GM19239 (cell line): Measurements from ENCODE around the gene C5.
"Not testable (repeated sequence)": the region's sequence is repeated elsewhere in the genome, so short reads cannot be mapped to it uniquely, and the experiment has no call there.

Experiments used
- DNase-seq: peaks from one replicate; pipeline ENCODE4 v3.0.0; 2011; ENCODE audit warnings: low spot score; ENCODE audit not compliant: insufficient read length
- FAIRE-seq: peaks from 2 replicates; lab custom pipeline; 2011; peaks lifted over from hg19 to GRCh38; lab: Jason Lieb, UNC

The C5 gene

DNA sequence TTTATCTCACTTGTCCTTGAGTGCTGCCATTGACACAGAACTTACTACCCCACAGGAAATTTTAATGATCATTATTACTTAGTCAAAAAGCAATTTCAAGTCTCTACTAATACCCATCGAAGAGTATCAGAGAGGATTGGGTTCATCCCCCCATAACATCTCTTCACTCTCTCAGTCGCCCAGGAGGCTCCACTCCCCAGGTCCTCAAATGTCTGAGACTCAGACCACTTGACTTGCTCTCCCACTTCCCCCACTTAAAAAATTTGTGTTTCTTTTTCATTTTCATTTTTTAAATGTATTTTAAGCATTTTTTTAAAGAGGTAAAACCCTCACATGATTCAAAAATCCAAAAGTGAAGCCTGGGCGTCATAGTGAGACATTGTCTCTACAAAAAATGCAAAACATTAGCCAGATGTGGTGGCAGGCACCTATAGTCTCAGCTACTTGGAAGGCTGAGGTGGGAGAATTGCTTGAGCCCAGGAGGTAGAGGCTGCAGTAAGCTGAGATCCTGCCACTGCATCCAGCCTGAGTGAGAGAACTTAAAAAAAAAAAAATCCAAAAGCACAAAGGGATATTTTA lies 66.7 kb downstream of the C5 start:
- FAIRE-seq, result no peak
- no peak for DNase-seq

GRCh38 chr9:120982836-120983235 lies 67.2 kb downstream of the C5 start:
- FAIRE-seq (no peak), DNase-seq (no peak)

GRCh38 chr9:120980951-120981350 lies 69.1 kb downstream of the C5 start:
- no peak for DNase-seq
- no peak for FAIRE-seq

GRCh38 chr9:120979797-120980196 lies 70.3 kb downstream of the C5 start:
- FAIRE-seq (no peak), DNase-seq (no peak)

- no peak for DNase-seq
- no peak for FAIRE-seq
Measured at GRCh38 chr9:120978987-120979386, 71.1 kb downstream of the C5 start.

DNA sequence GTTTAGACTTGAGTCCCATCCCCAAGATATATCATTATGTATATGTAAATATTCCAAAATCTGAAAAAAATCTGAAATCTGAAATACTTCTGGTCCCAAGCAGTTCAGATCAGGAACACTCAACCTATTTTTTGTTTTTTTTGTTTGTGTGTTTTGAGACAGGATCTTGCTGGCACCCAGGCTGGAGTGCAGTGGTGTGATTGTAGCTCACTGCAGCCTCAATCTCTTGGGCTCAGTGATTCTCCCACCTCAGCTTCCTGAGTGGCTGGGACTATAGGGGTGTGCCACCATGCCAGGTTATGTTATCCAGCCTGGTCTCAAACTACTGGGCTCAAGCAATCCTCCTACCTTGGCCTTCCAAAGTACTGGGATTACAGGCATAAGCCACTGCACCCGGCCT lies 72.8 kb downstream of the C5 start:
- no peak for FAIRE-seq
- no peak for DNase-seq

DNA sequence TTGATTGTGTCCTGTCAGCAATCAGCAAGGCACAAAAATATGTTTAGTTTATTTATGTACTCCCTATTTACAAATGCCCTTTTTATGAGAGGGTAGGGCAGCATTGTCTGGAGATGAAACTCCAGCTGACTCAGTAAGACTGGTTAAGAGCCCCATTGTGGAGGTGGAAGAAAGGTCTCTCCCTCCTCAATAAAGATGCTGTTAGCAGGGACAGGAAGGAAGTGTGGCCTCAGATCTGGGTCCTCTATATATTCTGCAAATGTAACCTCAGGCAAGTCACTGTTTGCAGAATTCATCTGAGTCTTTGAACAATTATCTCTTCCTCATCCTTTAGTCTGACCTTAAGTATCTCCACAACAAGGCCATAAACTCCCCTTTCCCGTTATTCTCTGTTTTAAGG lies 75.2 kb downstream of the C5 start:
- no peak for DNase-seq

GRCh38 chr9:120974181-120974580 lies 75.9 kb downstream of the C5 start:
- DNase-seq (no peak), FAIRE-seq (no peak)

More for the DNA sequence above, 75.2 kb downstream of the C5 start:
- no peak for FAIRE-seq

- DNase-seq (no peak), FAIRE-seq (no peak)
Measured at GRCh38 chr9:120971938-120972337, 78.1 kb downstream of the C5 start.

DNA sequence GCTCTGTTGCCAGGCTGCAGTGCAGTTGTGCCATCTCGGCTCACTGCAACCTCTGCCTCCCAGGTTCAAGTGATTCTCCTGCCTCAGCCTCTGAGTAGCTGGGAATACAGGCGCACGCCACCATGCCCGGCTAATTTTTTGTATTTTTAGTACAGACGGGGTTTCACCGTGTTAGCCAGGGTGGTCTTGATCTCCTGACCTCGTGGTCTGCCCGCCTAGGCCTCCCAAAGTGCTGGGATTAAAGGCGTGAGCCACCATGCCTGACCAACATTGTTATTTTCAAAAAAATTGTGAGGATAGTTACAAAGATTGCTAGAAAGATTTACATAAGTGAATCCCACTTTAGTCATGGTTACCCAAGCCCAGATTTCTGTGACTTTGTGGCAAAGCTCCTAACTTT lies 78.6 kb downstream of the C5 start:
- DNase-seq, FAIRE-seq: not testable (repeated sequence)

- FAIRE-seq (no peak), DNase-seq (no peak)
Measured at GRCh38 chr9:120970244-120970643, 79.8 kb downstream of the C5 start.

DNA sequence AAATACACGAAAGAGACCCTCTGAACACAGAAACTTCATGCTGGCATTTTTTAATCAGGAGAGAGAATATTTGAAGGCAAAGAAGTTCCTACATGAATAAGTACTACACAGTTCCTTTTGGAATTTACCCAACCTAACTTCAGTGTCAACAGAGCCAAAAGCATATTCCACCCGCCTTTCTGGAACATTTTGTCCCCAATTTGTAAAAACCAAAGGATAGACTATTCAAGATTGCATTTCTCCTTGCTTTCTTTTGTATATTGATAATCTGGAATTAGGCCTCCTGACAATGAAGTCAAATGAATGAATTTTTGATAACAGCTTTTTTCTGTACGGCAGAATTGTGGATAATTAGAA lies 84.1 kb downstream of the C5 start:
- FAIRE-seq (no peak), DNase-seq (no peak)

DNA sequence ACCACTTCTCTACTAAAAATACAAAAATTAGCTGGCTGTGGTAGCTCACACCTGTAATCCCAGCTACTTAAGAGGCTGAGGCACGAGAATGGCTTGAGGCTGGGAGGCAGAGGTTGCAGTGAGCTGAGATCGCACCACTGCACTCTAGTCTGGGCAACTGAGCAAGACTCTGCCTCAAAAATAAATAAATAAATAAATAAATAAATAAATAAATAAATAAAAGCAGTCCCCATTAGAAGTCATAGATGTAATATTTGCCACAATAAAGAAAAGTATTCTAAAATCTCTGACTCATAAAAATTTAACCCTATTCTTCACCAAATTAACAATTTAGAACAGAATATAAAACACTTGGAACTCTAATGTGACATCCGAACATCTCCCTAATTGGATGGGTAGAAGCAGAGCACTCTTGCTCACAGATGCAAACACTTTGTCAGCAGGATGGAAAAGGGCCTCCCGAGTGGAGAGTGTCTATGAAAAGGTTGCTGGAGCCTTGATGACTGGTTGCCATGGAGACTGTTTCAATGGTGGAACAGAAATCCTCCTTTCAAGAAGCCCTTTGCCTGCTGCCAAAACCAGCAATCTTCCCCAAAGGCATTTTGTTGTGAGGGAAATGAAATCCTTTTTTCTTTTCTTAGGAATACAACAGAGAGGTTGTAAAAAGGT lies 84.6 kb downstream of the C5 start:
- DNase-seq, result no peak
- FAIRE-seq, result no peak

GRCh38 chr9:120961936-120962335 lies 88.1 kb downstream of the C5 start:
- DNase-seq, result no peak
- no peak for FAIRE-seq

- no peak for DNase-seq
- no peak for FAIRE-seq
Measured at GRCh38 chr9:120960001-120960400, 90.1 kb downstream of the C5 start.

DNA sequence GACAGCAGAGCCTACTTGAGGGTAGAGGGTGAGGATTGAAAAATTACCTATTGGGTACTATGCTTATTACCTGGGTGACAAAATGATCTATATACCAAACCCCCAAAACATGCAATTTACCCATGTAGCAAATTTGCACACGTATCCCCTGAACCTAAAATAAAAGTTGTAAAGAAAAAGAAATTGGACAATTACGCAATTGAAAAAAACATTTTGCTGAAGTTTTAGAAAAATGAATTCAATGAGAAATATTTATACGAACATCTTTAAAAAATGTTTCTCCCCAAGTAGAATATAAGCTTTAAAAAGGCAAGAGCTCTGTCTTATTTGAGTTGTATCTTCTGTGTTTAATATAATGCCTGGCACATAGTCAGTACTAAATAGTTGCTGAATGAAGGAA lies 93.2 kb downstream of the C5 start:
- DNase-seq, result no peak
- no peak for FAIRE-seq

GRCh38 chr9:120951960-120952618 lies 98.0 kb downstream of the C5 start:
- DNase-seq, result no peak
- FAIRE-seq, result no peak

DNA sequence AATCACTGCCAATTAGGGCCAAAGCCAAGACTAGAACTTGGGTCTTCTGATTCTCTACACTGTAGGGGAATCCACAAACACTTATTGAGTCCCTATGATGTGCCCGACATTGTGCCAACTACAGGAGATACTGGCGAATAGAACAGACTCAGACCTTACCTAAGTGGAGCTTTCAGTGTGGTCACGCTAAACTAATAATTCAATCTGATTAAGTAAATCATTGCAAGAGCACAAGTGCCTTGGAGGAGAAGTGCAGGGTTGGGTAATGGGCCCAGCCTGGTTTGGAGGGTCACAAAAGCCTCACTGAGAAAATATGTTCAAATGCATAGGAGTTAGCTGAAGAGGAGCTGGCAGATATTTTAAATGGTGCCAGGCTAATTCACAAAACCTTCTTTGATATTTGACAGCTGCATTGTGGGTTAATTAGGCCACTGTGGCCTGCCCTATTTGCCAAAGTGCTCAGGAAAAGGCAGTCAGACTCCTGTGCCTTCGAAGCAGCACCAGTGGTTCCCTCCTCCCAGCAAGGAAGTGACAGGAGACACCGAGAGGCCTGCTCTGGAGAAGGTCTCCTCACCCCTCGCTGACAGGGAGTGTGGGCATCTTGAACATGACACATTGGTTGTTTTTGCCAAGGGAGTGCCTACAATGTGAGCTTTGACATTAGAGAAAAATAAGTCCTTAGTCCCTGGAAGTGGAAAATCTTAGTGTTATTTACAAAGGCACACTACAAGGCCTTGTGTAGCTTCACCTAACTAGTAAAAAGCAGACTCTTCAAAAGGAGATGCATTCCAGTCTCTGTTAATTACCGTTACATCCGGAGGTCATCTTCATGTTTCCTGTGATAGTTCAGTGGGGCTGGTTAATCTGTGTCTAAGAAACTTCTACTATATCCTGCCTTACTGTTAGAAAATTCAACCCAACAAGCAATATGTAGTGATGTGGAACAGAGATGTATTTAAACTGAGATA lies 99.4 kb downstream of the C5 start:
- DNase-seq (no peak), FAIRE-seq (no peak)

DNA sequence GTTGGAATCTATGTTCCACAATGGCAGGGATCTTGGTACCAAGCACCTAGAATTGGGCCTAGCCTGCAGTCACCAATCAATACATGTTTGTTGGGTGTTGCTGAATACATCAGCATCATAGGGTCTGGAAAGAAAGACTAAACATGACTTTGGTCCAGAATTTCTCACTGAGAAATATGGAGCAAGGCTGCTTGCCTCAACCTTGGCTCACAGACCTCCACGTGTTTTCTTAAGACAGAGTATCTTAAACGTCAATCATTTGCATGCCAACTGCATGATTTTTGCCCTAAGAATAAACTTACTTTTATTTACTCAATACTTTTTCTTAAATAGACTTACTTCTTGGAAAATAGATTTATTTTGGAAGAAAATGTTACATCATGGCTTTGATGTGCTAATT lies 100.8 kb downstream of the C5 start:
- DNase-seq, result no peak
- FAIRE-seq, result no peak

- DNase-seq (no peak), FAIRE-seq (no peak)
Measured at GRCh38 chr9:120948824-120949223, 101.3 kb downstream of the C5 start.

GRCh38 chr9:120947222-120947621 lies 102.9 kb downstream of the C5 start:
- FAIRE-seq, result no peak
- no peak for DNase-seq
